ENCODE data around the gene TRIM32.
A peak's percentile ranks its signal among the peaks of the same experiment; 100 is the strongest.
"Not testable (repeated sequence)": the region's sequence is repeated elsewhere in the genome, so short reads cannot be mapped to it uniquely, and the experiment has no call there.

TRIM32 gene

DNA sequence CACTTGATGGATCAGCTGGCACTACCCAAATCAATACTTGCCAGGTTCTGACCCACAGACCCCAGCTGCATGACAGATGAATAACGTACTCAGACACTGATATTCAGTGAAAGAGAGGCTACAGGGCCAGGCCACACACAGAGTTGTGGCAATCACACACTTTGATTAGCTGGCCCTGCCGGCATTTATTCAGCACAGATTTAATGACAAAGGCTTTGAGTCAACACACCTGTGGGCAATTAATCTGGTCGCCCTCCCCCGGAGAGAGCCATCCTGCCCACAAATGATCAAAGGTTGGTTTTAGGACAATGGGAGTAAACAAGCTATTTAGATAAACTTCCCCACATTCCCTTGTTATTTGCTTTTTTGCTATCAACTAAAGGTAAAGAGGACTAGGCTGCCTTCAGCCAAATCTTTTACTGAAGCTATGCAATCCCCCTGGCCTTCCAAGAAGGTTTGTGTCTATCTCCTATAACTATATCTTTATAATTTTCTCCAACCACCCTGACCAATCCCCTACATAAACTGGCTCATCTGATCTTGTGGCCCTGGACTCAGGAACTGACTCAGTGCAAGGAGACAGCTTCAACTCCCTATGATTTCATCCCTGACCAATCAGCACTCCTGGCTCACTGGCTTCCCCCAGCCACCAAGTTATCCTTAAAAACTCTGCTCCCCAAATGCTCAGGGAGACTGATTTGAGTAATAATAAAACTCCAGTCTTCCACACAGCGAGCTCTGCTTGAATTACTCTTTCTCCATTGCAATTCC, 12.7 kb upstream of the TRIM32 start:
- no peak for DNase-seq (ENCODE audit: low spot score)

DNA sequence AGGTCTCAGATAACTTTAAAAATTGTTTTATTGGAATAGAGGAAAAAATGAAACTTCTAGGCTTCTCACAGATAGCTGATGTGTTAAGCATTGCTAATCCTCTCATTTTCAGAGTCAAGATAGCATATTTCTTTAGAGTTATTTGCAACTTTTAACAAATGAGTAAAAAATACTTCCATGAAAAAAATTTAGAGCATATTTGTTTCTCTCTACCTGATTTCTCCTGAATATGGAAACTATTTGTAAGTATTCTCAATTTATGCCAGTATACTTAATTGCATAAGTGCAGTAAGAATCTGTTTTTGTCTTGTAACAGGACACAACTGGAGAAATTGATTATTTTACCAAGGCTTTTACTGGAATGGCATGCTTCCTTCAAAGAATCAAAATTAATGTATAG, 3.6 kb upstream of the TRIM32 start:
- no peak for DNase-seq (ENCODE audit: low spot score)

DNA sequence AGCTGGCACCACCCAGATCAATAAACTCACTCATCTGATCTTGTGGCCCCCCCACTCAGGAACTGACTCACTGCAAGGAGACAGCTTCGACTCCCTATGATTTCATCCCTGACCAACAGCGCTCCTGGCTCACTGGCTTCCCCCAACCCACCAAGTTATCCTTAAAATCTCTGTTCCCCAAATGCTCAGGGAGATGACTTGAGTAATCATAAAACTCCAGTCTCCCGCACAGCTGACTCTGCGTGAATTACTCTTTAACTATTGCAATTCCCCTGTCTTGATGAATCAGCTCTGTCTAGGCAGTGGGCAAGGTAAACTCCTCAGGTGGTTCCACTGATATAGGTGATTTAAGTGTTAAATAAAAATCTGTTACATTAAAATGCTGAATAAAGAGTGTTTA, 1.9 kb upstream of the TRIM32 start:
- no peak for DNase-seq (ENCODE audit: low spot score)

DNA sequence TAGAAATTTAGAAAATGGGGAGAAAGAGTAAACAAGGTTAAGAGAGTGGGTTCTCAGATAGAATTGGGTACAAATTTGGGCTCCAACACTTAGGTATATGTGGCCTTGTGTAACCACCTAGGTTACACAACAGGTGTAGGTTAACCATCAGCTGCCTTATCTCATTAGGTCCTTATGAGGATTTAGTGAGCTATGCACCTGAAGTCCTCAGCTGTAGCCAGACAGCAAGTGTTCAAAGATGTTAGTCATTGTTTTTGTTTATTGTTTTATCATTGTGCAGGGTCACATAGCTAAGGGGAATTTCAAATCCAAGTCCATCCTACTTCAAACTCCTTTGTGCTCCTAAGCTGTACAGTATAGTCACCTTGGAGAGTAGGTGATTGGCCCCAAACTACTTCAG, 970 bp upstream of the TRIM32 start:
- DNase-seq (ENCODE audit: low spot score) = no peak

DNA sequence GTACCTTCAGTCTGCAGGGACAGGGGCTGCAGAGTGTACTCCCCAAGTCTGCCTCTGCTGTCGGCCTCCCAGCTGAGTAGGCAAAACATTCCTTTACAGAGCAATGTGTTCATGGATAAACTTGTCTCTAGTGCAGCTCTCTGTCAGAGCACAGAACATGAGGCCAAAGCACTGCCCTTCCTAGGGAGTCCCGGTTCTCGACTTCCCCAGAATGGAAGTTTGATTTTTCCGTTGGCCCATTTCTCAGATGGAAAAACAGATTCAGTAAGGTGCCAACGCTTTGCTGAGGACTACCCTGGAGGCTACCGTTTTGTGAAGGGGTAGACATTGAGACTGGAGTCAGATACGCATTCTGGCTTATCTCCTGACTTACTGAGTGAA, 422 bp upstream of the TRIM32 start:
- no peak for DNase-seq (ENCODE audit: low spot score)

DNA sequence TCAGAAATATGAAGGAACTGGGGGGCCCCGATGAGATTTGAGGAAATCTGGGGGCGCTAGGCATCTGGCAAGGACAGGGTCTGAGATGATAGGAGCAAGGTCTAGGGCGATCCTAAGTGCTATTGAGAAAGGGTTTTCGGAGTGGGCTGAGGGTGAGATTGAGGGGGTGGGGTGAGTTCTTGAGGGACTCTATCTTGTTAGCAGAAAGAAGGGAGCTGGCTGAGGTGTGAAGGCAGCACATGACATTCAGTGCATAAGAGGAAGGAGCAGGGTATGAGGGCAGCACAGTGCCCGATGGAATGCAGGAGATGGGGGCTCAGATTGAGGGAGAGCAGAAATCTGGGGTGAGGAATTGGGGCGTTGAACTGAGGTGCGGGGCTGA, 640 bp downstream of the TRIM32 start:
- no peak for DNase-seq (ENCODE audit: low spot score)

DNA sequence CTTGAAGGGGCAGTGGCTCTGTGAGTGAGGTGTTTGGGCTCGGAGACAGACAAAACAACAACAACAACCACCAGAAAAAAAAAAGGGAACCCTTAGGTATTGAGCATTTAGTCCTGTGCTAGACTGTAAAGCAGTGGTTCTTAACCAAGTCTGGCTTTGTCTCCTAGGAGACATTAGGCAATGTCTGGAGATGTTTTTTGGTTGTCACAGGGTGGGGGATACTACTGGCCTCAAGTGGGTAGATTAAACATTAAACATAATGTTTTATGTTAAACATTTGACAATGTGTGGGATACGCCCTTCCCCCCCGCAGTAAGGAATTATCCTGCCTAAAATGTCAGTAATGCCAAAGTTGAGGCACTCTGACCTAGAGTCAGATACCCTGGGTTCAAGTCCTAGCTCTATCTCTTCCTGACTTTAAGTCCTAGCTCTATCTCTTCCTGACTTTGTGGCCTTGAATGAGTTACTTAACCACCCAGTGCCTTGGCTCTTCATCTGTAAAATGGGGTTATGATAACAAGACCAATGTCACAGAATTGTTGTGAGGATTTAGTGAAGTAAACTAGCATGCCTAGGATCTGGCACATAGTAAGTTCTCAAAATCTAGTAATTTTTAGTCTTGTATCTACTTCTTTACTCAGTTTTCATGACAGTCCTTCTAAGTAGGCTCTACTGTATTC, 1.8 kb downstream of the TRIM32 start:
- no peak for DNase-seq (ENCODE audit: low spot score)

DNA sequence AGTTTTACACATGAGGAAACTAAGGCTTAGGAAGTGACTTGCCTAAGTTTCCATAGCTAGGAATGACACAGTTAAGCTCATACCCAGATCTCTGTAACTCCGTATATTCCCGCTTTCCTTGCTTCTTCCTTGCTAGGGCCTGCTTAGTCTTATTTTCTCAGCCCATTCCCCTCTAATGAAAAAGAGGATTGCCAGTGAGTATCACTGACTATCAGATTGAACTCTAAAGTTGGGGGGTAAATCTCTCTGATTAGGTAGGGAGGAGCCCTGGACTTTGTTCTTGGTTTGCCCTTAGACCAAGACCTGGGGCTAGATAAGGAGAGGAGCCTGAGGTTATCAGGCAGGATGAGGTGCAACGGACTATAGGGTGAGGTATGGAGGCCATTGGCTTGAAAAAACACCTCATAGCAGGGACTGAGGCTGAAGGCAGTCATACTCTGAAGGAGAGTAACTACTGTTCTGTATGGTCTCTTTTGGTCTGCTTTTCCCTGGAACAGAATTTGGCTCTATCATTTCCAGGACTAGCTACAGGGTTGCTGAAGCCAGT, 2.5 kb downstream of the TRIM32 start:
- peak; percentile 28 for DNase-seq (ENCODE audit: low spot score)

DNA sequence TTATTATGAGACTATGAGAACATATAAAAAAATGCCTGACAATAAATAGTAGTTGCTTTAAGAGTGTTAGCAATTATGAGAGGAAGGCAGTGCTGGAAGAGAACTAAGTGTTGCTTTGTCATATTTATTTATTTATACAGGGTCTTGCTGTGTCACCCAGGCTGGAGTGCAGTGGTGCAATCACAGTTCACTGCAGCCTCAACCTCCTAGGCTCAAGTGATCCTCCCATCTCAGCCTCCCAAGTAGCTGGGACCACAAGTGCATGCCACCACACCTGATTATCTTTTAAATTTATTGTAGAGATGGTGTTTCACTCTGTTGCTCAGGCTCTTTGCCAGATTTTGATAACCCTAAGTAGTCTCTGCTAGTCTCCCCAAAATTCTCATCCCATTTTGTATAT, 3.7 kb downstream of the TRIM32 start:
- DNase-seq (ENCODE audit: low spot score) = not testable (repeated sequence)

DNA sequence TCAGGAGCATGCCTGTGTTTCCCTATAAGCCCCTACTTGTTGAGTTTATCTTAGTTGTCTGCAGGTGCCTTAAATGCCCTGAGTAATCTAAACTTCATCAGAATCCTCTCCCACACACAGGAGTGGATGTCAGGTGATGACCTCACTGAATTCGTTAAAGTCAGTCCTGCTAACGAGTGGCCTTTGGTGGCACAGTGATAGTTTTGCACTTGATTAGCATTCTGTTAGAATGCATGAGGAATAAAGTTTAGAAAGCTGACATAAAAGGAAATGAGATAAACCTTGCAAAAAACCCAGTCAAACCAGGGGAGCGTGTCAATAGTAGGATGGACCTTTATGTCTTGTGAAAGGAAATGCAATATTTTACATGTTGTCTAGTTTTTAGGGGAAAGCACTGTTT, 4.5 kb downstream of the TRIM32 start:
- DNase-seq (ENCODE audit: low spot score) = no peak

DNA sequence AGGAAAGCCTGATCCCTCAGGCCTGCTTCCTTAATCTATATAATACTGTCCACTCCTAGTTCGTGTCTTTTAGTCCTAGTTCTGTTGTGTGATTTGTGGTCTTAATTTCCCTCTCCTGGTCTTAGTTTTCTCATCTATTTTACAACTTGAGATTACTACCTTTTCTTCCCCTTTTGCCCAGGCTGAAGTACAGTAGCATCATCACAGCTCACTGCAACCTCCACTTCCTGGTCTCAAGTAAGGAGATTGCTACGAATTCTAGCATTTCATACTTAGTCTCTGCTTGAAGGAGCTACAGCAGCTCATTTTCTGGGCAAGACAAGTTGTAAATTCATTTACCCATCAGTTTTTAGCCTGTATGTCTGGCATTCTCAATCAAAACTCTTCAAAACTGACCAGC, 5.5 kb downstream of the TRIM32 start:
- DNase-seq (ENCODE audit: low spot score) = no peak

DNA sequence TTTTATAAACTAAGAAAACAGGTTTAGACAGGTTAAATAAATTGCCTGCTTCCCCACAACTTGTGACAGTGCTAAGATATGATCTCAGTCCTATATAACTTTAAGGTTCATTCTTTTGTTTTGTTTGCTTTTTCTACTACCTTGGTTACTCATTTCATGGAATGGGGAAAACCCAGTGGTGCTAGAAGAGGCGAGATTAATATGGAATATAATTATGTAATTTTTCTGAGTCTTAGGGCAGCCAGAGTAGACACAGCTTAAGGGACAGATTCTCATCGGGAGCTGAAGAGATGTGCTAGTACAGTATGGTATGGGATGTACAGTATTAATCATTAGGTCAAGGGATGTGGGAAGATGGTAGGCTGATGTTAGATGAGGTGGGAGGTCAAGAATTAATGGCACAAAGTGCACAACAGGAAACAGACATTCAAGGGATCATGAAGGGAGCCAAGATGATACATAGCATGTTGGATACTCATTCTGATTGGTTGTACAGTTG, 6.2 kb downstream of the TRIM32 start:
- no peak for DNase-seq (ENCODE audit: low spot score)

DNA sequence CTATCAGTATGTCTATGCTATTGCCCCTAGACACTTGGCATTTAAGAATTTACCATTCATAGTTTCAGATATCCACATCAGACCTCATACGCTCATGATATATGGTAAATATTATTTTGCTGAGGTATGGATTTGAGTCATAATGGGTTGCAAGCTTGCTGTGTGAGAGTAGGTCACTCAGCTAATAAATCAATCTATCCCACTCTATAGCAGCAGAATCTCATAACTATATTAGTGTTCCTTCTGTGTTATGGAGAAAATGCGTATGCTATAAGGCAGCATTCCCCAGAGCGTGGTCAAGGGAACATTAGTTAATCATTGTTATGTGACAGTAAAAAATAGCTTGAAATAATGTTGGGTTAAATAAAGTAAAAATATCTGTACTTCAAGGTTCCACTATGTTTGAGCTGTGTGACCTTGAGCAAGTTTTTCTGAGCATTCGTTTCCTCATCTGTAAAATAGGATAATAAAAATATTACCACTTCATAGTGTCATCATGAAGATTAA, 7.7 kb downstream of the TRIM32 start:
- DNase-seq (ENCODE audit: low spot score) = no peak

DNA sequence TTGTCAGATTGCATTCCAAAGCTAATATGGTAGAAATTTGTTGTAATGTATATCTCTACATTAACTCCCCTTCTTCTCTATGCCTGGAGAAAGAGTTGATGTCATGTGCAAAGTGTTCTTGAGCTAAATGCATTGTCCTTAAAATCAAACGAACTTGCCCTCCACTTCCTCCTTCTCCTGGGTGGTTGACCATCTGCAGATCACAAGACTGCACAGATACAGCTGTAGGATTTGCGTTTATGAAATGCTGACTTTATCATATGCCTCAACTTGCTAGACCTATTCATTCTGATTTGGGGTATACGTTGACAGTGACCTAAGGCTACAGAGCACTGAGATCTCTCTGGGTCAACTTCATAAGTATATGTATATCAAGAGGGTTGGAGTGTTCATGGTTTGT, 8.3 kb downstream of the TRIM32 start:
- no peak for DNase-seq (ENCODE audit: low spot score)

DNA sequence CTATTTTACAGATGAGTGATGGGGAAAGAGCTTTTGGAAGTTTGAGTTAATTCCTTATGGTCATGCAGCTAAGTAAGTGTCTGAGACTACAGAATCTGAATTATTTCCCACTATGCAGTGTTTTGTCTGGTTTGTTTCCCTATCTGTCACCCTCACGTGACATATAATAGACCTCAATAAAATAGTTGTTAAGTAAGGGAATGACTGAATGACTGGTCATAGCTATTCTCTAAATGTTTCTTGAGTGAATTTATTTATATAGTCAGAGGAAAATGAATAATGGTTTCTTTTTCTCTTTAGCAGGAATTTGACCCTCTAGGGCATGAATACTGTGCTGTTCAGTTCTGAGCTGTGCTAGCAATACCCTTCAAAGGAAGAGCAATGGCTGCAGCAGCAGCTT, 10.3 kb downstream of the TRIM32 start:
- no peak for DNase-seq (ENCODE audit: low spot score)

DNA sequence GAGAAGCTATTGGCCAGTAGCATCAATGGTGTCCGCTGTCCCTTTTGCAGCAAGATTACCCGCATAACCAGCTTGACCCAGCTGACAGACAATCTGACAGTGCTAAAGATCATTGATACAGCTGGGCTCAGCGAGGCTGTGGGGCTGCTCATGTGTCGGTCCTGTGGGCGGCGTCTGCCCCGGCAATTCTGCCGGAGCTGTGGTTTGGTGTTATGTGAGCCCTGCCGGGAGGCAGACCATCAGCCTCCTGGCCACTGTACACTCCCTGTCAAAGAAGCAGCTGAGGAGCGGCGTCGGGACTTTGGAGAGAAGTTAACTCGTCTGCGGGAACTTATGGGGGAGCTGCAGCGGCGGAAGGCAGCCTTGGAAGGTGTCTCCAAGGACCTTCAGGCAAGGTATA, 10.8 kb downstream of the TRIM32 start:
- no peak for DNase-seq (ENCODE audit: low spot score)

DNA sequence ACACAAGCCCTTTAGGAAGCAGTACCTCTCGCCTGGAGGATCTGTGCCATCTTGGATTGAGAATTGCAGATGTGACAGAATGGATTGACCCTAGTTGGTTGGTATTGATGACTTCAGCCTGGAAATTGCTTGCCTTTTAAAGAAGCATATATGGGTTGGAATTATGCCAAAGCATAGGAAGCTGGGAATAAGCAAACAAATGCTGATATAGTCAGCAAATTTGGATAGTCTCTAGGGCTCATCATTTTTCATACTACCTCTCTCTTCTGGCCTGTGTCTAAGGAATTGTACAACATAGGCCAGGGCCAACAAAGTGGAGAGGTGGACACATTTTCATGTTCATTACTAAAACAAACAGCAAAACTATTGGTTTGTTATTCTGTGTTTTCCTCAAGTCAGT, 13.2 kb downstream of the TRIM32 start:
- DNase-seq (ENCODE audit: low spot score) = no peak

DNA sequence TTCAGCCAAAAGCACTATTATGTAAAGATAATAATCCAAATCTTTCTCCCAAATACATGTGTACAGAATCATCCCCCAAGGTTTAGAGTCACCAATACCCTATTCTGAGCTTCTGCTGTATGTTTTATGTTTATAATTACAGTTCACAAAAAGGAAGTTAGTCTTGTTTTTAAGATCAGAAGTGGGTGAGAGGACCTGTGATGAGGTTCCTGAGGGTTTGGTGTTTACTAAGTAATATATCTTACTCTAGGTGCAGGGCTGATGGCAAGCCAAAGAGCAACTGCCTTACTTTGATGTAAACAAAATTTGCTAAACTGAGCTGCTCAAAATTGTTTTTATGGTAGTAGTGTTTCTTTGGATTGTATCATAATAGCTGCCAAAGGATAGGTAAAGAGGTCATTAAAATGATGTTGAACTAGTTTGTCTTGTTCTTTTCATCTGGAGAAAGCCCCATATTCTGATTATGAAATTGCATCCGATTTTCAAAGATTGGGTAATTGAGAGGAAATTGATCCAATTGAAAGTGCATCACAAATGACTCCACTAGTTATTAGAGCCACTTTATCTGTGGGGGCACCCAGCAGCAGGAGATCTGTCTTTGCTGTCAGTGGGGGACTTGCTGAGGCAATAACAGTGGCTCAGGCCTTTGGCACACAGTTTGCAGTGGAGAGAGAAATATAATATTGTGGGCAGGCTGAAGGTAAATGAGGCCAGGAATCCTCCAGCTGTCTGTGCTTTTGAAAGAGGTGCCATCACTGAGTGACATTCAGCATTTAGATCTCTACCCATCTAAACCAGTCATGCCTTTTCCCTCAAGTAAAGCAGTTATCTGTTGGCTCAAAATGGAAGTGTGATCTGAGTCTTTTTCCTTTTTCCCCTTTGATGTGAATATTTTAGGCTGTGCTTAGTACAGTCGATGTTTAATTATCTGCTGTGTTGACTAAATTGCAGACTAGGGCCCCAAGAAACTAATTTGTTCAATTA, 14.1 kb downstream of the TRIM32 start:
- DNase-seq (ENCODE audit: low spot score) = no peak

DNA sequence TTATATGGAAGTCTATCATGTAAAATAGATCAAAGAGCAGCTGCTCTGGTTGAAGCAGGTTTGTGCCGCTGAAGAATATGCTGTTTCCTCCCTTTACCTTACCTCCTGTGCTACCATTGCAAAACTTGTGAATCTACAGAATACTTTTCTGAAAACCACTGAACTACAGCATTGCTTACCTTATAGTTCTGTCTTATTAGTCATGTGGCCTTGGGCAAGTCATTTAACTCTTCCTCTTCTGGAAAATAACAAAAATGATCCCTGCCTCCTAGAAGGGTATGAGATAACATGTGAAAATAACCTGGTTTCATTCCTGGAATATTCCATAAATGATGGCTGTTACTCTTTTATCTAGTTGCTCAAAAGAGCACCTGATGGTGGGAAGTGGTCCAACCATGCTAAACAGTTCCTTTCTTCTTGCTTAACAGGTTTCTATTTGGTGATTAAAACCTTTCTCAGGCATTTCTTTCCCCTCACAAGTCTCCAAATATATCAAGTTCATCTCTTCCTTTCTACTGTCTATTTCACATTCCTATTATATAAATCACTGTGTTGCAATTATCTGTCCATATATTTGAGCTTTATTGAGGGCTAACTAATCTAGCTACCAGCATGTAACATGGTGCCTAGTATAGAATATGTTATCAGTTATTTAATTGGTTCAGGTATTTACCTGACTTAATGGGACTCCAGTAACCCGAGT, 15.0 kb downstream of the TRIM32 start:
- DNase-seq (ENCODE audit: low spot score) = no peak

DNA sequence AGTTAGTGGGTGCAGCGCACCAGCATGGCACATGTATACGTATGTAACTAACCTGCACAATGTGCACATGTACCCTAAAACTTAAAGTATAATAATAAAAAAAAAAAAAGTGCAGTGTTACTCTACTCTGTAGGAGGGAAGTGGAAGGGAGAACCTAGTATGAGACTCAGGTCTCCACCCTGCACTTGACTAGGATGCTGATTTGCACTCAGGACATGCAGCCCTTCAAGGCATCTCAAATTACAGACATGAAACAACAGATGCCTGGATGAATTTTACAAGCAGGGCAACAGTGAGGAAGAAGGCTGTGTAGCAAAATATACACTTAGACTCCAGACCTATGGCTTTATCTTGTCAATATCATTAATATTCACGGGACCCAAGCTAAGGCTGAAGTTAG, 16.5 kb downstream of the TRIM32 start:
- no peak for DNase-seq (ENCODE audit: low spot score)

DNA sequence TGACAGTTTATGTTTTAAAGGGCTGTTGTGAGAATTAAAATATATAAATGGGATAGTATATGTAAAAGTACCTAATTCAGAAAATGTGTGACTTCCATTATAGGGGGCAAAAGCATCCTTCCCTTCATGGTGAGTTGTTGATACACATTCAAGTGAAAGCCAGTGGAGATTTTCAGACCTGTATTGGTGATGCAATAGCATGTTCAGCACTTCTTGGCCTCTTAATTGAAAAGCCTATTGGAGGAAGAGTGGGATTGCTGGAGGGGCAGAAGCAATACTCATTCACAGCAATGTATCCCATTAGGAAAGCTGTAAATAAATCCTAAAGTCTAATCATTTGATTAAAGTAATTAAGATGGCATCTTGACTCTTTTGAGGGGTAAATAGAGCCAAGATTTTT, 17.4 kb downstream of the TRIM32 start:
- no peak for DNase-seq (ENCODE audit: low spot score)

DNA sequence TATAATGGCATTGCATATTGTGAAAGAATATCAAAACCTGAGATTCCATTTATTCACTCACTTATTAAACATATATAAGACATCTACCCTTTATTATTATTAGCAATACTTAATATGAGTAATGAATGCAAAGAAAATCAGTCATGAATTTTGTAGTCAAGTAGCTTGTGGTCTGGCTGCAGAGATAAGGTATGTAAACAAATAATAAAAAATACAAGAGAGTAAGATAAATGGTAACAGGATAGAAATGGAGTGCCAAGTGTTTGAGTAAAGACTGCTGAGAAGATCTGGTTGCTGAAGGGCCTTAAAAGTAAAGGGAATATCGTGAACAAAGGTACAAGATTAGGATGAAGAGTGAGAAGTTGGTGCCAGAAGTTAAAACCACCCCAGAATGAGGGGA, 18.4 kb downstream of the TRIM32 start:
- no peak for DNase-seq (ENCODE audit: low spot score)

All from HuH-7 (cell line).